HL-60/S4 treated with phorbol 12-myristate 13-acetate at 8.2 ng/mL for 4 days and 3 days (cell line): Measurements from ENCODE around the gene RASGRF2.

ENCODE experiments used
- in situ Hi-C: fragments of 300-500 bp; cut with MboI; formaldehyde crosslinking; loops from 2 replicates; pipeline ENCODE4 v1.15.0; 2022; ENCODE audit warnings: low sequenced_read_pairs

The RASGRF2 gene

GRCh38 chr5:80959768-80960442 lies at the start of gene RASGRF2:
TSS of gene RASGRF2 (plus strand) at chr5:80960363. CDS start at chr5:80960739, 376 bp downstream.
- in situ Hi-C loops: no loop called here

- in situ Hi-C loops: no loop called here
Measured at GRCh38 chr5:80912479-80912878, 47.7 kb upstream of the RASGRF2 start.

GRCh38 chr5:80915716-80916115 lies 44.4 kb upstream of the RASGRF2 start:
- in situ Hi-C loops: no loop called here

- in situ Hi-C loops: no loop called here
Measured at GRCh38 chr5:80916676-80917075, 43.5 kb upstream of the RASGRF2 start.

- in situ Hi-C loops: no loop called here
Measured at GRCh38 chr5:80917631-80918030, 42.5 kb upstream of the RASGRF2 start.

- in situ Hi-C loops: no loop called here
Measured at GRCh38 chr5:80919678-80920196, 40.4 kb upstream of the RASGRF2 start.

GRCh38 chr5:80920333-80920732 lies 39.8 kb upstream of the RASGRF2 start:
- in situ Hi-C loops: no loop called here

- in situ Hi-C loops: no loop called here
Measured at GRCh38 chr5:80921026-80921425, 39.1 kb upstream of the RASGRF2 start.

- in situ Hi-C loops: no loop called here
Measured at GRCh38 chr5:80925931-80926330, 34.2 kb upstream of the RASGRF2 start.

- in situ Hi-C loops: no loop called here
Measured at GRCh38 chr5:80926536-80926935, 33.6 kb upstream of the RASGRF2 start.

GRCh38 chr5:80926979-80927656 lies 33.0 kb upstream of the RASGRF2 start:
- in situ Hi-C loops: no loop called here

GRCh38 chr5:80928073-80928472 lies 32.1 kb upstream of the RASGRF2 start:
- in situ Hi-C loops: no loop called here

- in situ Hi-C loops: no loop called here
Measured at GRCh38 chr5:80930940-80931339, 29.2 kb upstream of the RASGRF2 start.

GRCh38 chr5:80931411-80931810 lies 28.8 kb upstream of the RASGRF2 start:
- in situ Hi-C loops: no loop called here

- in situ Hi-C loops: no loop called here
Measured at GRCh38 chr5:80933036-80933435, 27.1 kb upstream of the RASGRF2 start.

GRCh38 chr5:80934751-80935150 lies 25.4 kb upstream of the RASGRF2 start:
- in situ Hi-C loops: no loop called here

- in situ Hi-C loops: no loop called here
Measured at GRCh38 chr5:80935811-80936385, 24.3 kb upstream of the RASGRF2 start.

- in situ Hi-C loops: no loop called here
Measured at GRCh38 chr5:80936881-80937280, 23.3 kb upstream of the RASGRF2 start.

GRCh38 chr5:80937584-80938356 lies 22.4 kb upstream of the RASGRF2 start:
- in situ Hi-C loops: no loop called here

- in situ Hi-C loops: no loop called here
Measured at GRCh38 chr5:80941496-80941895, 18.7 kb upstream of the RASGRF2 start.

GRCh38 chr5:80951366-80951765 lies 8.8 kb upstream of the RASGRF2 start:
- in situ Hi-C loops: no loop called here
